Natural killer cell treated with Interleukin-12 subunit alpha and Interleukin-12 subunit beta and Interleukin-15 and Interleukin-18, amount 100 ng/mL, for 72 hours (primary cell): Measurements from ENCODE around the gene ACADSB. TPM values are rescaled to one million over a fixed set of nuclear protein-coding genes. Genes with fewer than 3 reads are reported as not detected.
A peak's percentile ranks its signal among the peaks of the same experiment; 100 is the strongest.

ENCODE experiments used
- ATAC-seq, 2 donors: fragments of 150-1000 bp; cut with Tn5 transposase in 1 of 2; sonication (Bioruptor Pico), chemical (Tn5 transposase) in 1 of 2; 2 replicates each; pipeline ENCODE4 v1.10.0; 2021
- DNase-seq: peaks from one replicate; pipeline ENCODE4 v3.0.0; 2022; ENCODE audit warnings: low spot score
- H3K27ac Mint-ChIP-seq, 2 donors: 1 replicate in 1 of 2; 2 replicates in 1 of 2; pipeline ENCODE4 v1.8.0; 2022; ENCODE audit warnings: mixed read lengths in 2 of 2, mild to moderate bottlenecking in 1 of 2, moderate library complexity in 1 of 2
- H3K27me3 Mint-ChIP-seq, 2 donors: 1 replicate in 1 of 2; 2 replicates in 1 of 2; pipeline ENCODE4 v1.8.0; 2022; ENCODE audit warnings: mixed read lengths in 2 of 2
- H3K36me3 Mint-ChIP-seq: one replicate; pipeline ENCODE4 v1.8.0; 2022; ENCODE audit warnings: mixed read lengths
- H3K4me1 Mint-ChIP-seq, 2 donors: 1 replicate in 1 of 2; 2 replicates in 1 of 2; pipeline ENCODE4 v1.8.0; 2022; ENCODE audit warnings: low read depth in 2 of 2, mixed read lengths in 2 of 2, mild to moderate bottlenecking in 1 of 2
- H3K4me3 Mint-ChIP-seq: one replicate; pipeline ENCODE4 v1.8.0; 2022; ENCODE audit warnings: mixed read lengths
- H3K9me3 Mint-ChIP-seq: 2 replicates; pipeline ENCODE4 v1.8.0; 2022; ENCODE audit warnings: mixed read lengths
- total RNA-seq, 2 donors: library from RNA; stranded (reverse); gene quantifications; one replicate each; pipeline ENCODE4 v1.2.3, GENCODE V29; 2022

The ACADSB gene
- total RNA-seq, 2 donors from 2014 or later: 15.0 to 24.0 TPM

GRCh38 chr10:123073187-123073586 lies 64.4 kb downstream of the ACADSB start:
- DNase-seq: no peak
- Mint-ChIP-seq H3K9me3 (no peaks in the 10 kb centered on the region), H3K4me3 (no peak overlapping the region), H3K27ac (no peak overlapping the region), H3K27me3 (peaks cover 11 to 20% of the 10 kb centered on the region in 2 donors), H3K36me3 (no peaks in the 10 kb centered on the region), H3K4me1 (no peaks in the 10 kb centered on the region)
- peak in 1 of 2 donors; percentile 37 for ATAC-seq

GRCh38 chr10:123074215-123074614 lies 65.4 kb downstream of the ACADSB start:
- no peak overlapping the region for H3K4me3 Mint-ChIP-seq
- peak in 1 of 2 donors; percentile 43 for ATAC-seq
- peaks cover 8 to 14% of the 10 kb centered on the region in 2 donors for H3K27me3 Mint-ChIP-seq

GRCh38 chr10:123081896-123082295 lies 73.1 kb downstream of the ACADSB start:
- no peak for DNase-seq
- no peak overlapping the region for H3K27ac Mint-ChIP-seq
- H3K36me3 Mint-ChIP-seq: no peaks in the 10 kb centered on the region
- peaks cover 15 to 30% of the 10 kb centered on the region in 2 donors for H3K27me3 Mint-ChIP-seq
- no peak overlapping the region for H3K4me3 Mint-ChIP-seq
- H3K4me1 Mint-ChIP-seq: peaks cover 4 to 5% of the 10 kb centered on the region in 2 donors
- ATAC-seq: no peak
- peaks cover 5% of the 10 kb centered on the region for H3K9me3 Mint-ChIP-seq

More at GRCh38 chr10:123074215-123074614, 65.4 kb downstream of the ACADSB start:
- H3K36me3 Mint-ChIP-seq: no peaks in the 10 kb centered on the region
- no peak overlapping the region for H3K27ac Mint-ChIP-seq
- no peaks in the 10 kb centered on the region for H3K9me3 Mint-ChIP-seq
- H3K4me1 Mint-ChIP-seq: no peaks in the 10 kb centered on the region
- no peak for DNase-seq

GRCh38 chr10:123083811-123084210 lies 75.0 kb downstream of the ACADSB start:
- no peak overlapping the region for H3K4me3 Mint-ChIP-seq
- peaks cover 4 to 5% of the 10 kb centered on the region in 2 donors for H3K4me1 Mint-ChIP-seq
- peaks cover 5% of the 10 kb centered on the region for H3K9me3 Mint-ChIP-seq
- H3K27me3 Mint-ChIP-seq: peaks cover 10 to 22% of the 10 kb centered on the region in 2 donors
- H3K27ac Mint-ChIP-seq: no peak overlapping the region
- H3K36me3 Mint-ChIP-seq: no peaks in the 10 kb centered on the region
- no peak for ATAC-seq
- no peak for DNase-seq

GRCh38 chr10:123086281-123086680 lies 77.5 kb downstream of the ACADSB start:
- DNase-seq (no peak), ATAC-seq (no peak)
- Mint-ChIP-seq H3K27me3 (peaks cover 10 to 22% of the 10 kb centered on the region in 2 donors), H3K27ac (no peak overlapping the region), H3K36me3 (no peaks in the 10 kb centered on the region), H3K9me3 (peaks cover 5% of the 10 kb centered on the region), H3K4me1 (peaks cover 4 to 5% of the 10 kb centered on the region in 2 donors), H3K4me3 (no peak overlapping the region)

- Mint-ChIP-seq H3K36me3 (no peaks in the 10 kb centered on the region), H3K9me3 (peaks cover 5% of the 10 kb centered on the region), H3K4me1 (peaks cover 4 to 5% of the 10 kb centered on the region in 2 donors), H3K27me3 (peaks cover 13 to 25% of the 10 kb centered on the region in 2 donors), H3K4me3 (no peak overlapping the region), H3K27ac (no peak overlapping the region)
- ATAC-seq (no peak), DNase-seq (no peak)
These were observed 78.5 kb downstream of the ACADSB start for GRCh38 chr10:123087348-123087747.

GRCh38 chr10:123087786-123088185 lies 79.0 kb downstream of the ACADSB start:
- Mint-ChIP-seq H3K27me3 (peaks cover 13 to 25% of the 10 kb centered on the region in 2 donors), H3K9me3 (peaks cover 5% of the 10 kb centered on the region), H3K36me3 (no peaks in the 10 kb centered on the region), H3K27ac (no peak overlapping the region), H3K4me1 (peaks cover 4 to 5% of the 10 kb centered on the region in 2 donors), H3K4me3 (no peak overlapping the region)
- DNase-seq: no peak
- ATAC-seq: no peak

- ATAC-seq: no peak
- H3K27ac Mint-ChIP-seq: no peak overlapping the region
- H3K4me3 Mint-ChIP-seq: no peak overlapping the region
- H3K9me3 Mint-ChIP-seq: no peaks in the 10 kb centered on the region
- H3K36me3 Mint-ChIP-seq: no peaks in the 10 kb centered on the region
- H3K27me3 Mint-ChIP-seq: peaks cover 19 to 25% of the 10 kb centered on the region in 2 donors
- DNase-seq: no peak
- no peaks in the 10 kb centered on the region for H3K4me1 Mint-ChIP-seq
These were observed 84.0 kb downstream of the ACADSB start for GRCh38 chr10:123092635-123093414.

GRCh38 chr10:123093489-123093888 lies 84.7 kb downstream of the ACADSB start:
- Mint-ChIP-seq H3K4me3 (no peak overlapping the region), H3K36me3 (no peaks in the 10 kb centered on the region), H3K27me3 (peaks cover 19 to 29% of the 10 kb centered on the region in 2 donors), H3K27ac (no peak overlapping the region), H3K9me3 (no peaks in the 10 kb centered on the region), H3K4me1 (no peaks in the 10 kb centered on the region)
- no peak for DNase-seq
- ATAC-seq: peak in 1 of 2 donors; percentile 46

GRCh38 chr10:123096452-123096851 lies 87.6 kb downstream of the ACADSB start:
- H3K9me3 Mint-ChIP-seq: no peaks in the 10 kb centered on the region
- no peaks in the 10 kb centered on the region for H3K36me3 Mint-ChIP-seq
- no peak overlapping the region for H3K4me3 Mint-ChIP-seq
- no peaks in the 10 kb centered on the region for H3K4me1 Mint-ChIP-seq
- DNase-seq: no peak
- no peak for ATAC-seq
- no peak overlapping the region for H3K27ac Mint-ChIP-seq
- H3K27me3 Mint-ChIP-seq: peaks cover 19 to 29% of the 10 kb centered on the region in 2 donors

- ATAC-seq (no peak), DNase-seq (no peak)
- no peak overlapping the region for H3K4me3 Mint-ChIP-seq
- no peaks in the 10 kb centered on the region for H3K9me3 Mint-ChIP-seq
- H3K4me1 Mint-ChIP-seq: no peaks in the 10 kb centered on the region
- peaks cover 19 to 29% of the 10 kb centered on the region in 2 donors for H3K27me3 Mint-ChIP-seq
- no peaks in the 10 kb centered on the region for H3K36me3 Mint-ChIP-seq
- no peak overlapping the region for H3K27ac Mint-ChIP-seq
These were observed 88.2 kb downstream of the ACADSB start for GRCh38 chr10:123097039-123097438.

- no peaks in the 10 kb centered on the region for H3K36me3 Mint-ChIP-seq
- H3K4me1 Mint-ChIP-seq: no peaks in the 10 kb centered on the region
- no peak for DNase-seq
- ATAC-seq: peak in 1 of 2 donors; percentile 39
- peaks cover 9 to 12% of the 10 kb centered on the region in 2 donors for H3K27me3 Mint-ChIP-seq
- H3K9me3 Mint-ChIP-seq: no peaks in the 10 kb centered on the region
- no peak overlapping the region for H3K4me3 Mint-ChIP-seq
- no peak overlapping the region for H3K27ac Mint-ChIP-seq
These were observed 91.4 kb downstream of the ACADSB start for GRCh38 chr10:123100030-123100762.

GRCh38 chr10:123101872-123102271 lies 93.1 kb downstream of the ACADSB start:
- ATAC-seq: no peak
- H3K27me3 Mint-ChIP-seq: peaks cover 9 to 11% of the 10 kb centered on the region in 2 donors
- H3K9me3 Mint-ChIP-seq: no peaks in the 10 kb centered on the region

GRCh38 chr10:123102673-123103072 lies 93.9 kb downstream of the ACADSB start:
- Mint-ChIP-seq H3K9me3 (no peaks in the 10 kb centered on the region), H3K27ac (no peak overlapping the region), H3K27me3 (peaks cover 7 to 9% of the 10 kb centered on the region in 2 donors), H3K36me3 (no peaks in the 10 kb centered on the region), H3K4me1 (no peaks in the 10 kb centered on the region), H3K4me3 (no peak overlapping the region)
- no peak for DNase-seq
- peak in 1 of 2 donors; percentile 18 for ATAC-seq

More at GRCh38 chr10:123101872-123102271, 93.1 kb downstream of the ACADSB start:
- H3K36me3 Mint-ChIP-seq: no peaks in the 10 kb centered on the region
- no peak overlapping the region for H3K27ac Mint-ChIP-seq
- DNase-seq: no peak
- no peaks in the 10 kb centered on the region for H3K4me1 Mint-ChIP-seq
- no peak overlapping the region for H3K4me3 Mint-ChIP-seq
